ENCODE results near the gene IGF1R.

IGF1R gene

DNA sequence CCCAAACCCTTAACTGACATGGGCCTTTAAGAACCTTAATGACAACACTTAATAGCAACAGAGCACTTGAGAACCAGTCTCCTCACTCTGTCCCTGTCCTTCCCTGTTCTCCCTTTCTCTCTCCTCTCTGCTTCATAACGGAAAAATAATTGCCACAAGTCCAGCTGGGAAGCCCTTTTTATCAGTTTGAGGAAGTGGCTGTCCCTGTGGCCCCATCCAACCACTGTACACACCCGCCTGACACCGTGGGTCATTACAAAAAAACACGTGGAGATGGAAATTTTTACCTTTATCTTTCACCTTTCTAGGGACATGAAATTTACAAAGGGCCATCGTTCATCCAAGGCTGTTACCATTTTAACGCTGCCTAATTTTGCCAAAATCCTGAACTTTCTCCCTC lies 309.3 kb downstream of the IGF1R start:
- peak; percentile 87; the same call in 1 of the 2 replicates for TF ChIP-seq SPI1 (IDR thresholded peaks at IDR 0.05; ENCODE audit: borderline replicate concordance, low read depth)
- TF ChIP-seq, protein P1, sequence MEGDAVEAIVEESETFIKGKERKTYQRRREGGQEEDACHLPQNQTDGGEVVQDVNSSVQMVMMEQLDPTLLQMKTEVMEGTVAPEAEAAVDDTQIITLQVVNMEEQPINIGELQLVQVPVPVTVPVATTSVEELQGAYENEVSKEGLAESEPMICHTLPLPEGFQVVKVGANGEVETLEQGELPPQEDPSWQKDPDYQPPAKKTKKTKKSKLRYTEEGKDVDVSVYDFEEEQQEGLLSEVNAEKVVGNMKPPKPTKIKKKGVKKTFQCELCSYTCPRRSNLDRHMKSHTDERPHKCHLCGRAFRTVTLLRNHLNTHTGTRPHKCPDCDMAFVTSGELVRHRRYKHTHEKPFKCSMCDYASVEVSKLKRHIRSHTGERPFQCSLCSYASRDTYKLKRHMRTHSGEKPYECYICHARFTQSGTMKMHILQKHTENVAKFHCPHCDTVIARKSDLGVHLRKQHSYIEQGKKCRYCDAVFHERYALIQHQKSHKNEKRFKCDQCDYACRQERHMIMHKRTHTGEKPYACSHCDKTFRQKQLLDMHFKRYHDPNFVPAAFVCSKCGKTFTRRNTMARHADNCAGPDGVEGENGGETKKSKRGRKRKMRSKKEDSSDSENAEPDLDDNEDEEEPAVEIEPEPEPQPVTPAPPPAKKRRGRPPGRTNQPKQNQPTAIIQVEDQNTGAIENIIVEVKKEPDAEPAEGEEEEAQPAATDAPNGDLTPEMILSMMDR (IDR thresholded peaks at IDR 0.05; ENCODE audit: insufficient read depth, low read length), result no peak
- TF ChIP-seq, protein P2, sequence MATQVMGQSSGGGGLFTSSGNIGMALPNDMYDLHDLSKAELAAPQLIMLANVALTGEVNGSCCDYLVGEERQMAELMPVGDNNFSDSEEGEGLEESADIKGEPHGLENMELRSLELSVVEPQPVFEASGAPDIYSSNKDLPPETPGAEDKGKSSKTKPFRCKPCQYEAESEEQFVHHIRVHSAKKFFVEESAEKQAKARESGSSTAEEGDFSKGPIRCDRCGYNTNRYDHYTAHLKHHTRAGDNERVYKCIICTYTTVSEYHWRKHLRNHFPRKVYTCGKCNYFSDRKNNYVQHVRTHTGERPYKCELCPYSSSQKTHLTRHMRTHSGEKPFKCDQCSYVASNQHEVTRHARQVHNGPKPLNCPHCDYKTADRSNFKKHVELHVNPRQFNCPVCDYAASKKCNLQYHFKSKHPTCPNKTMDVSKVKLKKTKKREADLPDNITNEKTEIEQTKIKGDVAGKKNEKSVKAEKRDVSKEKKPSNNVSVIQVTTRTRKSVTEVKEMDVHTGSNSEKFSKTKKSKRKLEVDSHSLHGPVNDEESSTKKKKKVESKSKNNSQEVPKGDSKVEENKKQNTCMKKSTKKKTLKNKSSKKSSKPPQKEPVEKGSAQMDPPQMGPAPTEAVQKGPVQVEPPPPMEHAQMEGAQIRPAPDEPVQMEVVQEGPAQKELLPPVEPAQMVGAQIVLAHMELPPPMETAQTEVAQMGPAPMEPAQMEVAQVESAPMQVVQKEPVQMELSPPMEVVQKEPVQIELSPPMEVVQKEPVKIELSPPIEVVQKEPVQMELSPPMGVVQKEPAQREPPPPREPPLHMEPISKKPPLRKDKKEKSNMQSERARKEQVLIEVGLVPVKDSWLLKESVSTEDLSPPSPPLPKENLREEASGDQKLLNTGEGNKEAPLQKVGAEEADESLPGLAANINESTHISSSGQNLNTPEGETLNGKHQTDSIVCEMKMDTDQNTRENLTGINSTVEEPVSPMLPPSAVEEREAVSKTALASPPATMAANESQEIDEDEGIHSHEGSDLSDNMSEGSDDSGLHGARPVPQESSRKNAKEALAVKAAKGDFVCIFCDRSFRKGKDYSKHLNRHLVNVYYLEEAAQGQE (IDR thresholded peaks at IDR 0.05; ENCODE audit: insufficient replicate concordance, low read depth), result no peak
- no peak for TF ChIP-seq GABPA (IDR thresholded peaks at IDR 0.05; ENCODE audit: low read depth)
- H3K27ac ChIP-seq (replicated peaks), result peak overlapping the region; percentile 68
- H3K27me3 ChIP-seq (ENCODE audit: insufficient read depth, poor library complexity, severe bottlenecking), result no peaks in the 10 kb centered on the region
- peak in 1 of 2 experiments; percentile 51 for DNase-seq (ENCODE audit: low read depth in 1 of 2, low spot score in 1 of 2)
- H3K4me3 ChIP-seq (replicated peaks; ENCODE audit: insufficient read depth, low read length), result no peak overlapping the region

GRCh38 chr15:98958076-98958475 lies 309.7 kb downstream of the IGF1R start:
- TF ChIP-seq POLR2AphosphoS5 (IDR thresholded peaks at IDR 0.05; ENCODE audit: low read depth) (no peak), GABPA (IDR thresholded peaks at IDR 0.05; ENCODE audit: low read depth) (no peak), SPI1 (IDR thresholded peaks at IDR 0.05; ENCODE audit: borderline replicate concordance, low read depth) (no peak)
- TF ChIP-seq, protein P1 (IDR thresholded peaks at IDR 0.05; ENCODE audit: insufficient read depth, low read length), result no peak
- TF ChIP-seq, protein P2 (IDR thresholded peaks at IDR 0.05; ENCODE audit: insufficient replicate concordance, low read depth), result no peak
- Histone ChIP-seq H3K27ac (replicated peaks) (peak overlapping the region; percentile 68), H3K27me3 (ENCODE audit: insufficient read depth, poor library complexity, severe bottlenecking) (no peaks in the 10 kb centered on the region), H3K4me3 (replicated peaks; ENCODE audit: insufficient read depth, low read length) (no peak overlapping the region)
- no peak for DNase-seq (ENCODE audit: low read depth in 1 of 2, low spot score in 1 of 2)

DNA sequence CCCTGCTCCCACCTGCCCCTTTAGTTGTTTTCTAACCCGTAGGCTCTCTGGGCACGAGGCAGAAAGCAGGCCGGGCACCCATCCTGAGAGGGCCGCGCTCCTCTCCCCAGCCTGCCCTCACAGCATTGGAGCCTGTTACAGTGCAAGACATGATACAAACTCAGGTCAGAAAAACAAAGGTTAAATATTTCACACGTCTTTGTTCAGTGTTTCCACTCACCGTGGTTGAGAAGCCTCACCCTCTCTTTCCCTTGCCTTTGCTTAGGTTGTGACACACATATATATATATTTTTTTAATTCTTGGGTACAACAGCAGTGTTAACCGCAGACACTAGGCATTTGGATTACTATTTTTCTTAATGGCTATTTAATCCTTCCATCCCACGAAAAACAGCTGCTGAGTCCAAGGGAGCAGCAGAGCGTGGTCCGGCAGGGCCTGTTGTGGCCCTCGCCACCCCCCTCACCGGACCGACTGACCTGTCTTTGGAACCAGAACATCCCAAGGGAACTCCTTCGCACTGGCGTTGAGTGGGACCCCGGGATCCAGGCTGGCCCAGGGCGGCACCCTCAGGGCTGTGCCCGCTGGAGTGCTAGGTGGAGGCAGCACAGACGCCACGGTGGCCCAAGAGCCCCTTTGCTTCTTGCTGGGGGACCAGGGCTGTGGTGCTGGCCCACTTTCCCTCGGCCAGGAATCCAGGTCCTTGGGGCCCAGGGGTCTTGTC lies 310.7 kb downstream of the IGF1R start:
- no peaks in the 10 kb centered on the region for H3K27me3 ChIP-seq (ENCODE audit: insufficient read depth, poor library complexity, severe bottlenecking)
- no peak for DNase-seq (ENCODE audit: low read depth in 1 of 2, low spot score in 1 of 2)
- no peak overlapping the region for H3K27ac ChIP-seq (replicated peaks)
- H3K4me3 ChIP-seq (replicated peaks; ENCODE audit: insufficient read depth, low read length), result no peak overlapping the region
- TF ChIP-seq GABPA (IDR thresholded peaks at IDR 0.05; ENCODE audit: low read depth) (no peak), SPI1 (IDR thresholded peaks at IDR 0.05; ENCODE audit: borderline replicate concordance, low read depth) (no peak), POLR2AphosphoS5 (IDR thresholded peaks at IDR 0.05; ENCODE audit: low read depth) (no peak)
- TF ChIP-seq, protein P1 (IDR thresholded peaks at IDR 0.05; ENCODE audit: insufficient read depth, low read length), result no peak
- TF ChIP-seq, protein P2 (IDR thresholded peaks at IDR 0.05; ENCODE audit: insufficient replicate concordance, low read depth), result no peak
